ENCODE measurements around the gene UTP18.

Gene UTP18

GRCh38 chr17:51240275-51240674, 20.1 kb upstream of the UTP18 start:
- DNase-seq: no peak
- Histone ChIP-seq H3K27ac (no peak overlapping the region), H3K4me3 (ENCODE audit: low read depth, low read length) (no peak overlapping the region), H3K27me3 (ENCODE audit: insufficient read depth, low read depth, severe bottlenecking) (no peaks in the 10 kb centered on the region), H3K9me3 (ENCODE audit: severe bottlenecking) (no peaks in the 10 kb centered on the region), H3K36me3 (peaks cover 4% of the 10 kb centered on the region)
- no peak for TF ChIP-seq CTCF (IDR thresholded peaks at IDR 0.05; ENCODE audit: low read depth, low read length)

- Histone ChIP-seq H3K36me3 (no peaks in the 10 kb centered on the region; the same call in 1 of the 2 replicates), H3K27ac (no peak overlapping the region), H3K9me3 (ENCODE audit: severe bottlenecking) (no peaks in the 10 kb centered on the region), H3K27me3 (ENCODE audit: insufficient read depth, low read depth, severe bottlenecking) (no peaks in the 10 kb centered on the region), H3K4me3 (ENCODE audit: low read depth, low read length) (no peak overlapping the region)
- no peak for TF ChIP-seq CTCF (IDR thresholded peaks at IDR 0.05; ENCODE audit: low read depth, low read length)
- DNase-seq: no peak
These were observed 16.3 kb upstream of the UTP18 start for GRCh38 chr17:51244041-51244440.

- Histone ChIP-seq H3K27ac (no peak overlapping the region), H3K4me3 (ENCODE audit: low read depth, low read length) (no peak overlapping the region), H3K27me3 (ENCODE audit: insufficient read depth, low read depth, severe bottlenecking) (no peaks in the 10 kb centered on the region), H3K9me3 (ENCODE audit: severe bottlenecking) (no peaks in the 10 kb centered on the region), H3K36me3 (peaks cover 4% of the 10 kb centered on the region)
- DNase-seq: no peak
- TF ChIP-seq CTCF (IDR thresholded peaks at IDR 0.05; ENCODE audit: low read depth, low read length): no peak
These were observed 14.8 kb upstream of the UTP18 start for GRCh38 chr17:51245535-51245934.

GRCh38 chr17:51250314-51250840, 10.0 kb upstream of the UTP18 start:
- Histone ChIP-seq H3K9me3 (ENCODE audit: severe bottlenecking) (no peaks in the 10 kb centered on the region), H3K36me3 (peaks cover 37% of the 10 kb centered on the region), H3K27me3 (ENCODE audit: insufficient read depth, low read depth, severe bottlenecking) (no peaks in the 10 kb centered on the region), H3K4me3 (ENCODE audit: low read depth, low read length) (no peak overlapping the region), H3K27ac (no peak overlapping the region)
- no peak for TF ChIP-seq CTCF (IDR thresholded peaks at IDR 0.05; ENCODE audit: low read depth, low read length)
- no peak for DNase-seq

GRCh38 chr17:51251010-51251409, 9.3 kb upstream of the UTP18 start:
- DNase-seq: no peak
- Histone ChIP-seq H3K4me3 (ENCODE audit: low read depth, low read length) (no peak overlapping the region), H3K27ac (no peak overlapping the region), H3K36me3 (peaks cover 42% of the 10 kb centered on the region), H3K9me3 (ENCODE audit: severe bottlenecking) (no peaks in the 10 kb centered on the region), H3K27me3 (ENCODE audit: insufficient read depth, low read depth, severe bottlenecking) (no peaks in the 10 kb centered on the region)
- no peak for TF ChIP-seq CTCF (IDR thresholded peaks at IDR 0.05; ENCODE audit: low read depth, low read length)

- peaks cover 69% of the 10 kb centered on the region for H3K36me3 ChIP-seq
- H3K27ac ChIP-seq: no peak overlapping the region
- DNase-seq: no peak
- no peaks in the 10 kb centered on the region for H3K27me3 ChIP-seq (ENCODE audit: insufficient read depth, low read depth, severe bottlenecking)
- no peak overlapping the region for H3K4me3 ChIP-seq (ENCODE audit: low read depth, low read length)
- H3K9me3 ChIP-seq (ENCODE audit: severe bottlenecking): no peaks in the 10 kb centered on the region
- no peak for TF ChIP-seq CTCF (IDR thresholded peaks at IDR 0.05; ENCODE audit: low read depth, low read length)
These were observed 4.7 kb upstream of the UTP18 start for GRCh38 chr17:51255673-51256072.

Data from WERI-Rb-1 (cell line).